GM21367 (cell line): ENCODE results near the gene ETV7.
"Not testable (repeated sequence)": the region's sequence is repeated elsewhere in the genome, so short reads cannot be mapped to it uniquely, and the experiment has no call there.

ENCODE experiments used
- ATAC-seq: cut with Tn5 transposase; IDR thresholded peaks from one replicate; pipeline ENCODE4 v1.9.1; 2021; ENCODE audit not compliant: unreplicated experiment

The ETV7 gene

GRCh38 chr6:36364669-36365479 is 22.6 kb downstream of the ETV7 start:
- ATAC-seq: no peak

GRCh38 chr6:36364061-36364635 is 23.3 kb downstream of the ETV7 start:
- ATAC-seq: not testable (repeated sequence)

GRCh38 chr6:36363371-36363752 is 24.1 kb downstream of the ETV7 start:
- not testable (repeated sequence) for ATAC-seq

- ATAC-seq: no peak
Measured at GRCh38 chr6:36362551-36363370, 24.7 kb downstream of the ETV7 start.

- no peak for ATAC-seq
Measured at GRCh38 chr6:36361071-36361470, 26.4 kb downstream of the ETV7 start.

- ATAC-seq: no peak
Measured at GRCh38 chr6:36360241-36361054, 27.0 kb downstream of the ETV7 start.

GRCh38 chr6:36358226-36358915 is 29.1 kb downstream of the ETV7 start:
- no peak for ATAC-seq

GRCh38 chr6:36357872-36358225 is 29.6 kb downstream of the ETV7 start:
- ATAC-seq: no peak

- no peak for ATAC-seq
Measured at GRCh38 chr6:36355819-36356218, 31.6 kb downstream of the ETV7 start.

- ATAC-seq: no peak
Measured at GRCh38 chr6:36353411-36353915, 34.0 kb downstream of the ETV7 start.

GRCh38 chr6:36352477-36353157 is 34.9 kb downstream of the ETV7 start:
- ATAC-seq: no peak

GRCh38 chr6:36350681-36351571 is 36.5 kb downstream of the ETV7 start:
- ATAC-seq: no peak

GRCh38 chr6:36350082-36350481 is 37.4 kb downstream of the ETV7 start:
- no peak for ATAC-seq

- no peak for ATAC-seq
Measured at GRCh38 chr6:36349240-36349639, 38.2 kb downstream of the ETV7 start.

GRCh38 chr6:36347621-36348020 is 39.8 kb downstream of the ETV7 start:
- ATAC-seq: no peak

- no peak for ATAC-seq
Measured at GRCh38 chr6:36346486-36347273, 40.8 kb downstream of the ETV7 start.

- ATAC-seq: no peak
Measured at GRCh38 chr6:36345681-36346466, 41.6 kb downstream of the ETV7 start.
